Measurements from ENCODE around the gene FAM210B.

FAM210B gene, protein sequence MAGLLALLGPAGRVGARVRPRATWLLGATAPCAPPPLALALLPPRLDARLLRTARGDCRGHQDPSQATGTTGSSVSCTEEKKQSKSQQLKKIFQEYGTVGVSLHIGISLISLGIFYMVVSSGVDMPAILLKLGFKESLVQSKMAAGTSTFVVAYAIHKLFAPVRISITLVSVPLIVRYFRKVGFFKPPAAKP

DNA sequence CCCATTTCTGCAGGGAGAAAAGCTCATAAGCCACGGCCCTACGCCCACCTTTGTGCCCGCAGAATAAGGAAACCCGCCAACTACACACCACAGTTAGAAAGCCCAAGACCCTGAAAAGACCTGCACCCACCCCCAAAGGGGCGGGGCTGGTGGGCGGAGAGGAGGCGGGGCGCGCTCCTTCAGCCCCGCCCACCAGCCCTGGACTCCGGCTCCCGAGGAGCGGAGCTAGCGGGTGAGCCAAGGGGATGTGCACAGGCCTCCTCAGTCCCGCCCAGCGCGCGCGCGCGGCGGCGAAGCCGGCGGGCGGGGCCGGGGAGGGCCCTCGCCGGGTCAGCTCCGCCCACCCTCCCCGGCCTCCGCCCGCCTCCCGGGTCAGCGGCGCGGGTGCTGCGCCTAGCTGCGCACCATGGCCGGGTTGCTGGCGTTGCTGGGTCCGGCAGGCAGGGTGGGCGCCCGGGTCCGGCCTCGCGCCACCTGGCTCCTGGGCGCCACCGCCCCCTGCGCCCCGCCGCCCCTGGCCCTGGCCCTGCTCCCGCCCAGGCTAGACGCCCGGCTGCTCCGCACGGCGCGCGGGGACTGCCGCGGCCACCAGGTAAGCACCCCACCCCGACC lies at the start of gene FAM210B:
TSS of gene FAM210B (plus strand) at position 375 of the 612 bp plus-strand sequence. CDS start at position 407, 32 bp downstream.
- no peak for TF ChIP-seq CTCF (conservative IDR thresholded peaks at IDR 0.05)
- H3K27ac ChIP-seq, result peak within 1 kb of the TSS; percentile 88

DNA sequence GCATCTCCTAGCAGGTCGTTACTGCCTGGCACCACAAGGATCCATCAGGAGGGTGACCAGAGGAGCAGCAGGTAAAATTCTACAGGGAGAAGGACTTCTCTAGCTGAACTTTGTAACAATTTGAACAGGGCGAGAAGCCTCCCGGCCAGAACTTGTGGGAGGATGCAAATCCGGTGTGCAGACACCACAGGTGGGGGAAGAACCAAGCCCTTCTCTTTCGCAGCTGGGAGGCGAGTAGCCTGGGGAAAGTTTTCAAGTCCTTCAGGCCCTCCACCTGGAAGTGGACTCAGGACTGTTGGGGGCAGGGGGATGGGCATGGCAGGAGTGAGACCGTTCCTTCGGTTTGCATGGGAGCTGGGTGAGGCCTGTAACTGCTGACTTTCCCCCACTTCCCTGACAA lies 42.7 kb upstream of the FAM210B start:
- TF ChIP-seq CTCF (conservative IDR thresholded peaks at IDR 0.05), result no peak
- no peak overlapping the region for H3K27ac ChIP-seq

- no peak for TF ChIP-seq CTCF (conservative IDR thresholded peaks at IDR 0.05)
- H3K27ac ChIP-seq, result no peak overlapping the region
Measured at GRCh38 chr20:56316483-56316882, 42.3 kb upstream of the FAM210B start.

DNA sequence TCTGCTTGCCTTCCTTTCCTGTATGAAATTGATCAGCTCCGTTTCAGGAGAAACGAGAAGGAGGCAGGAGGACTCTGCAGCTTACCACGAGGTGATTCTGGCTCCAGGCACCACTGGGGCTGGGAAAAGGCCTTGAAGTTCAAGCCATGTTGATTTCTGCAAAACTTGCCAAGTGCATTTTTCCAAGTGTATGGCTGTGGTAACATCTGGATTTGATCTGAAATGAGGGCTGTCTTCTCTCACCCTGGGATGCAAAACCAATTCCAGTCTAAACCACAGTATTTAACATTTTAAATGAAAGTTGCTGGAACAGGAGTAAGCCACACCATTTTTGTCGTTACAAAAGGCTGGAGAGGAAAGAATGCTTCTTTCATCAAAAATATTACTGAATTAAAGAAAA lies 36.1 kb upstream of the FAM210B start:
- no peak for TF ChIP-seq CTCF (conservative IDR thresholded peaks at IDR 0.05)
- H3K27ac ChIP-seq, result no peak overlapping the region

DNA sequence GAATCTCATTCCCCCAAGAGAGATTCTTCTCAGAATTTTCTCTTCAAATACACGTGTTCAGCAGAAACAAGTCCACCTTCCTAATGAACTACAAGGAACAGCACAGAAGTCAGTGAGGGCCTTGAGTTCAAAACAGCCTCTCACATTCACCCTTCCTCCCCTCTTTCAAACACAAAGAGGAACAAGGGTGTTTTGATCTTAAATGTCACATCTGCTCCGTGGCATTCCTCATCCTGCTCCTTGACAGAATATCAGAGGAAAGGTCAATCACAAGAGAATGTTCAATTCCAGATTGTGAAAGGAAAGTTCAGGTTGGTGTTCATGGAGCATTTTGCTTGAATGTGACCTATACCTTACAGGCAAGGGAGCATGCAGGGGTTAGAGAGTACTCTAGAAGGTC lies 35.6 kb upstream of the FAM210B start:
- H3K27ac ChIP-seq, result no peak overlapping the region
- no peak for TF ChIP-seq CTCF (conservative IDR thresholded peaks at IDR 0.05)

DNA sequence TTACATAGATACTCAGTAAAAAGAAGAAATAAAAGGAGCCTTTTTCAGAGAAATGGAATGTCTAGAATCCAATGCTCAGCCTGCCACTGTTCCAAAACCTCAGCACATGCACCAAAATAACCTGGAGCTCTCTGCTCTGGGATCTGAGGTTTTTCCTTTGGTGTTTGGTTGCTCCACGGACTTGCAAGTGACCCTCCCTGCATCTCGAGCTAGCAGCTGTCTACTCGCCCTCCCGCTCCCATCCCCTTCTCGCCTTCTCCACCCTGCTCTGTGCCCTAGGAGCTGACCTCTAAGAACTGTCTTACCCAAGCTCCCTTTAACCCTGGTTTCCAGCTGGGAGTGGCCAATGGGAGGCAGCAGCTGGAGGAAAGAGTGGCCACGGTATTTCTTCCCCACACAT lies 35.1 kb upstream of the FAM210B start:
- no peak overlapping the region for H3K27ac ChIP-seq
- TF ChIP-seq CTCF (conservative IDR thresholded peaks at IDR 0.05), result no peak

- H3K27ac ChIP-seq, result no peak overlapping the region
- no peak for TF ChIP-seq CTCF (conservative IDR thresholded peaks at IDR 0.05)
Measured at GRCh38 chr20:56324806-56325205, 34.0 kb upstream of the FAM210B start.

Measured in VCaP (cell line).